Astrocyte (in vitro differentiated cells and primary cell): ENCODE data around the gene MRTFA.

Source experiments
- CTCF ChIP-seq: IDR thresholded peaks from 2 replicates; pipeline ENCODE4 v1.5.1; 2011; ENCODE audit warnings: low read depth, mild to moderate bottlenecking, inconsistent platforms, low read length, moderate library complexity; ENCODE audit not compliant: insufficient read depth
- EZH2 ChIP-seq: IDR thresholded peaks from 2 replicates; pipeline ENCODE4 v1.6.1; 2012; ENCODE audit warnings: mild to moderate bottlenecking, low read length, inconsistent platforms; ENCODE audit not compliant: insufficient read depth

- TF ChIP-seq CTCF: no peak
- no peak for TF ChIP-seq EZH2
Observed at GRCh38 chr22:40410731-40411505, 225.6 kb downstream of the MRTFA start.
